GM19455 (cell line): ENCODE data around the gene CYTH1.

ENCODE experiments used
- ATAC-seq: cut with Tn5 transposase; IDR thresholded peaks from one replicate; pipeline ENCODE4 v1.9.1; 2021; ENCODE audit not compliant: unreplicated experiment

Gene CYTH1

DNA sequence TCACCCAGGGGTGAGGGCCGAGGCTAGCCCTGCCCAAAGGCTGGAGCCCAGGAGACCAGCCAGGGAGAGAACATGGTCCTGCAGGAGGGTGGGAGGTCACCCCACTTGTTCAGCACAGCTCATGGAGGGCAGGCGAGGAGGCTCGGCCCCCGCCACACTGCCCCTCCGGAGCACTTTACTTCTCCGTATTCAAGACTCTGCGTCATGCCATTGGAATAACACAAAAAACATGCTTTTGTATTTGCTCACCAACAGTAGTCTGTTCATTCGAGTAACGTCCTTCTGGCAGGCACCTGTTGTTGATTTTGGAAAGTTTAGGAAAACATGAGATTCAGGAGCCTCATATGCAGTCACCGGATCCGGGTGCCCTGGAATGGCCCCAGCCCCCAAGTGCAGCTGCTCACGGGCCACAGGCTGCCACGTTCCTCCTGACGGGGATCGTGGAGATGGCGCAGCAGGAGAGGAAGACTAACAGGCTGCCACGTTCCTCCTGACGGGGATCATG, 123.7 kb downstream of the CYTH1 start:
- ATAC-seq: no peak

GRCh38 chr17:78655251-78655940, 126.7 kb downstream of the CYTH1 start:
- no peak for ATAC-seq

GRCh38 chr17:78654325-78654724, 127.7 kb downstream of the CYTH1 start:
- ATAC-seq: no peak

DNA sequence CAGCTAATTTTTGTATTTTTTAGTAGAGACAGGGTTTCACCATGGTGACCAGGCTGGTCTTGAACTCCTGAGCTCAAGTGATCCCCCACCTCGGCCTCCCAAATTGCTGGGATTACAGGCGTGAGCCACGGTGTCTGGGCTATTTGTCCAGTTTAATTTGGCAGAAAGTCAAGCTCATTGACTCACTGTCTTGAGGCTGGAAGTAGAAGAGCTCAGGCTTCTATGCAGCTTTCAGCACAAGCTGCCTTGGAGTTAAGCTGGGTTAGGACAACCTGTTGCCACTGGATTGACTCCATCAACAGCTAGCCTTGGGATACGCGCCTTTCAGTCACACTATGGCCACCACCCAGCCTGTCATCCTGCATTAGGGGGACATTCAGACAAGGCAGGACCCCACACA, 128.7 kb downstream of the CYTH1 start:
- no peak for ATAC-seq

DNA sequence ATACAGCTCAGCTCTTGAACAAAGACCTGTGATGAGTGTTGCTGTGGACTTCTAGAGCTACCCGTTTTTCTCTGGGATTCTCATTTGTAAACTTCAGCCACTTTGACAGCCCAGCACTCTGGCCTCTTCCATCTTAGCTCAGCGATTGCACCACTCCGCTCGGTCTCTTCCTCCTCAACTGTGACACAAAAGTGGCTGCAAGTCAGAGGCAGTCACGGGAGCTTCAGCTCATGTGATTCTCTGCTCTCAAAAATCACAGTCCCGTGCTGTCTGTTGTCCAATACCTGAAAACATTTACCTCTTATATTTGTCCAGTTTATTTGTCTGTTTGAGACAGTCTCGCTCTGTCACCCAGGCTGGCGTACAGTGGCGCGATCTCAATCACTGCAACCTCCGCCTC, 129.2 kb downstream of the CYTH1 start:
- ATAC-seq: no peak

- no peak for ATAC-seq
Observed at GRCh38 chr17:78652024-78652423, 130.0 kb downstream of the CYTH1 start.

DNA sequence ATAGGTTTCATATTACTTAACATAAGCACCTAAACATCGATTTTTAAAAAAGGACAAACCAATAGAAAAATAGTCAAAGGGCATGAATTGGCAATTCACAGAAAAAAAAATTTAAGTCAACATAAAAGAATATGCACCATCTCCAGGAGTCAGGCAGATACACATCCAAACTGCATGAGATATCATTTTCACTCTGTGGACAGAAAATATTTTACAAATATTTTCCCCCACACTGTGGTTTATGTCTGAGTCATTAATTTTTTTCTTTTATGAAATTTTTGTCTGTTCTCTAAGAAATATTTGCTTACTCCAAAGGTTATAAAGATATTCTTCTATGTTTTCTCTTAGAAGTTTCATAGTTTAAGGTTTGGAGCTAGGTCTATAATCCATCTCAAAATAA, 130.5 kb downstream of the CYTH1 start:
- ATAC-seq: no peak

DNA sequence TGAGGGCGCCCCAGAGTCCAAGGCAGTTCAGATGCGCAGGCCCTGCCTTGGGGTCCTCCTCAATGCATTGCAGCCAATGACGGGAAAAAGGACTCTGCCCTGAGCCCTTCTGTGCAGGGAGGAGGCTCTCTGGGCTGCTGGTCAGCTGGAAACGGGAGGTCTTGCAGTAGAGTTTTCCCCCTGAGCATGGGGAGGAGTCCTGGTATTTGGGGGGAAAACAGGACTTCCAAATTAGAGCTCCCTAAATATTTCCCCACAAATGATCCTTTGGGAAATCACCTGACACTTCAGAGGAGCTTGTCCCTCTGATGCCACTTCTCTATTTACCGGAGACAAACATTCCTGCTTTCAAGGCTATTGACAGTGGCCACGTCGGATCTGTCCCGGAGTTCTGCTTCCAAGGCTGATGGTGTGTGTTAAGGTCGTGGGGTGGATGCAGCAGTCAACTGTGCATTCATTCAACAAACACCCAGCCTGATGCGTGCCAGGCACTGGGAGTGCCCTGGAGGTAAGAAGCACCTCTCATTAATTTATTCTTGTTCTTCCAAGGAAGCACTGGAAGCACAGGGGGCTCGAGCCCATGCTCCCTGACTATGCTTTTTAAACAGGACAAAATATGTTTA, 131.9 kb downstream of the CYTH1 start:
- no peak for ATAC-seq

DNA sequence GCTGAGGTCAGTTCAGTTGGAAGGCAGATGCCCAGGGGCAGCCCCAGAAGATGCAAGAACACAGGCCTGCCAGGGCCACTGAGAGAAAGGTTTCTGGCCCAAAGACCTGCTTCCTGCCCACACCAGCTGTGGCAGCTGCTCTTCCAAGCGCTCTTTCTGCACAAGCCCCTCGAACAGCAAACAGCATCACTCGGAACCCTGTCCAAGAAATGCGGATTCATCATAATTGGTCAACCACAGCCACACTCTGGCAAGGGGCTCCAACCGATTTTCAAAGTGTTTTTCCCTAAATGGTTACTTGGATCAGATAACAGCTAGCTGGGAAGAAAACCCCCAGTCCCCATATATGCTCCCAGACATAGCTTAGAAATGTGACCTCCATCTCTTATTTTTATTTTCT, 133.8 kb downstream of the CYTH1 start:
- ATAC-seq: no peak

DNA sequence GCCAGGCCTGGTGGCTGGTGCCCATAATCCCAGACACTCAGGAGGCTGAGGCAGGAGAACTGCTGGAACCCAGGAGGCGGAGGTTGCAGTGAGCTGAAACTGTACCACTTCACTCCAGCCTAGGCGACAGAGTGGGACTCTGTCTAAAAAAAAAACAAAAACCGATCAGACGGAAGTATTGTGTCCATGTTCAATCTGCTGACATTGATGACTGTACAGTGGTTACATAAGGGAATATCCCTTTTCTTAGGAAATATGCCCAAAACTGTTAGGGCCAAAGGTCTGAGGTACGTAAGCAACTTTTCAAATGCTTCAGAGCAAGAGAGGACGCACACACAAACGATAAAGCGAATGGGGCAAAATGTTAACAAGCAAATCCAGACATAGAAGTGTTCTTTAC, 135.0 kb downstream of the CYTH1 start:
- ATAC-seq: no peak

DNA sequence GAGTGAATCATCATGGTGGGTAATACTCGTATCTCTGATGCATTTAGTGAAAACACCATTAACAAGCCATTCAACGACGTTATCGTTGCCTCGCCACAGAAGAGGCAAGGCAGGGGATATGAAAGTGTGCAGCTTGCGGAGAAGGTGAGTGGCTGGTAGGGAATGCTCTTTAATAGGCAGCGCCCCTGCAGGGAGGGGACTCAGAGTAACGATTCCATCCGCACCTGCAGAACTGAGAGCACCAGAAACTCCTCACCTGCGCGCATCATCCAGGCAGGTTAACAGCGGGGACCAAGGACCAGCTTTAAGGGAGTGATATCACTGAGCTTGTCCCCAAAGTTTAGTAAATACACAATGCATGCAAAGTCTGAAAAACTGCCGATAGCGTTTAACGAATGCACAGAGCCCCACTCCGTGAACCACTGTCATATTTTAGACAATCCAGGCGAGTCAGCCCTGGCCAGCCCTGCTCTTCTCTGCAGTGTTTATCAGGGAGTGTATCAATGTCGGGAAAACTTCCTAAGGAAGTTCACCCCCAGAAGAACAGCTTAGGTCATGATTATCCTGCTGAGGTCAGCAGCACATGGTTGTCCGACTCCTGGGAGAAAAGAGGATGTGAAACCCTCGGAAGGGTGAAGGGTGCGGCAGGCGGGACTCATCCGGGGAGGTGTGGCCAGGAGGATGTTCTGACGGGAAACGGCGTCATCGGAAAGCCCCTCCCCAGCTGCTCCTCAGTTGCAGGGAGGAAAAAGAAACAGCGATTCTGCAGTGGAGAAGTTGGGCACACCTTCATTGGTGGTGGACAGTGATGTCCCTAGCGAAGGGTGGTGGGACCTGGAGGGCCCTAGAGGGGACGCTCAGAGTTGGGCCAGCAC, 136.4 kb downstream of the CYTH1 start:
- peak; percentile 53 for ATAC-seq

DNA sequence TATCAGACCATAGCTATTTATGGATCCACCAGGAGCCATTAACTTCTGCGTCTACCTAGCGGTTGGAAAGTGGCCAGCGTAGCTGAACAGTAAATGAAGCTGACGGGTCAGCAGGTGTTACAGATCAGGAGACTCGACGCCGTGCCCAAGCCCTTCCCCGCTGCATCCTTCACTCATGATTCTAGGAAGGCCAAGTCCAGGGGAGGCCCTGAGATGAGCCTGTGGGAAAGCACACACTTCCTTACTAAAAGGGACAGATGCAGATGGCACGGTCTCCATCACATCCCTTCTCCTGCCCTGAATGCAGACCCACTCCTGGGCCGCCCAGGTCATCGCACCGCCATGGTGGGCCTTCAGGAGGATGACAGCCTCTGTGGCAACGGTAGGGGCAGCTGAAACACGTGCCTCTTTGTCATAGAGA, 137.1 kb downstream of the CYTH1 start:
- ATAC-seq: no peak

- no peak for ATAC-seq
Observed at GRCh38 chr17:78644224-78644623, 137.8 kb downstream of the CYTH1 start.

DNA sequence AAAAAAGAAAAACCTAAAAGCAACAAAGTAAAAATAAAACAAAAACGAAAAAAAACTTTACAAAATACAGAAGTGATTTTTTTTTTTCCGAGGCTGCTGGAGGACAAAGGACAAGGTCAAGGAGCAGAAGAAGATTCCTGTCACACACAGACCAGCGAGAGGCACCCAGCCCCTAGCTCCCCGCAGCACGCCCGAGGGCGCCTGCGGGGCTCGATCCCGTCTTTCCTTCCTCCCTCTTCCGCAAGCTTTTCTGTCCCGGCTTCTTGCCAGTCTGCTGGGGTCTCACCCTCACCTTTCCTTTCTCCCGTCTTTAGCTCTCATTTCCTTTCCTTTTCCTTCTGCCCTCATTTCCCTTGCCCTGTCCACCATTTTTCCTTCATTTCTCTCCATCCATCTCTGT, 138.7 kb downstream of the CYTH1 start:
- no peak for ATAC-seq

GRCh38 chr17:78642707-78643106, 139.4 kb downstream of the CYTH1 start:
- ATAC-seq: no peak

DNA sequence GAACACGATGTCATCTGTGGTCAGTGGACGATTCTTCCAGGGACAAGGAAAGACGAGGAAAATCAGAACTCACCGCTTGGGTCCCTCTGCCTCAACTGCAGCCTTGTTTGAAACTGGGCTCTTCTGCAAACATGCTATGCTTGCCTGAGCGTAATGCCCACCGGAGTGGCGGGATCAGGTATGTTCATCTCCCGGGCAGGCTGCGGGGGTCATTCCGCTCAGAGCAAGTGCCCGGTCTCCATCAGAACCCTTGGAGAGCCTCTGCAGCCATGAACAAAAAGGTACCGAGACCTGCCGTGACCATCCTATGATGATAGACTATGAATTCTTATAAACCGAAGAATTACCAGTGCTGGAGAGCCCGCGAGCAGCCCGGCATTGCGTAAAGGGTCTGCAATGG, 140.4 kb downstream of the CYTH1 start:
- no peak for ATAC-seq

DNA sequence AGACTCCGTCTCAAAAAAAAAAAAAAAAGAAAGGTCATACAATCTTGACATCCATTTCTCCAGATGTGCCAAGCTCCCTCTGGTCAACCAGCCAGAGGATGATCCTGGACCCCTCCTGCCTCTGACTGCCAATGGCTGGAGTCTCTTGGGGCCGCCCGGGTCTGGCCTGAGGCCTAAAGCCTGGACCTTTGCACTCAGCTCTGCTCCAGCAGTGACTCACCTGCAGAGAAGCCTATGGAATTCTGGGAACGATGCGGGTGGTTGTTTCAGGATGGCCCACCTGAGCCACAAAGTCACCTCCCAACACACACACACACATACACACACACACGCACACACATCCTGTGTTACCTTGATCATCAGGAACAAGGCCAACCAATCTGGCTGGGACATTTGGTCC, 140.8 kb downstream of the CYTH1 start:
- ATAC-seq: no peak

DNA sequence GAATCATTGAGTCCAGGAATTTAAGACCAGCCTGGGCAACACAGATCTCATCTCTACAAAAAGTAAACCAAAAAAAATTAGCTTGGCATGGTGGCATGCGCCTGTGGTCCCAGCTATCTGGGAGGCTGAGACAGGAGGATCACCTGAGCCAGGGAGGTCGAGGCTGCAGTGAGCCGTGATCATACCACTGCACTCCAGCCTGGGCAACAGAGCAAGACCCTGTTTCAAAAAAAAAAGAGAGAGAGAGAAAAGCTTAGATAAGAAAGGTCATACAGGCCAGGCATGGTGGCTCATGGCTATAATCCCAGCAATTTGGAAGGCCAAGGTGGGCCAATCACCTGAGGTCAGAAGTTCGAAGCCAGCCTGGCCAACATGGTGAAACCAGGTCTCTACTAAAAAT, 141.4 kb downstream of the CYTH1 start:
- ATAC-seq: no peak

DNA sequence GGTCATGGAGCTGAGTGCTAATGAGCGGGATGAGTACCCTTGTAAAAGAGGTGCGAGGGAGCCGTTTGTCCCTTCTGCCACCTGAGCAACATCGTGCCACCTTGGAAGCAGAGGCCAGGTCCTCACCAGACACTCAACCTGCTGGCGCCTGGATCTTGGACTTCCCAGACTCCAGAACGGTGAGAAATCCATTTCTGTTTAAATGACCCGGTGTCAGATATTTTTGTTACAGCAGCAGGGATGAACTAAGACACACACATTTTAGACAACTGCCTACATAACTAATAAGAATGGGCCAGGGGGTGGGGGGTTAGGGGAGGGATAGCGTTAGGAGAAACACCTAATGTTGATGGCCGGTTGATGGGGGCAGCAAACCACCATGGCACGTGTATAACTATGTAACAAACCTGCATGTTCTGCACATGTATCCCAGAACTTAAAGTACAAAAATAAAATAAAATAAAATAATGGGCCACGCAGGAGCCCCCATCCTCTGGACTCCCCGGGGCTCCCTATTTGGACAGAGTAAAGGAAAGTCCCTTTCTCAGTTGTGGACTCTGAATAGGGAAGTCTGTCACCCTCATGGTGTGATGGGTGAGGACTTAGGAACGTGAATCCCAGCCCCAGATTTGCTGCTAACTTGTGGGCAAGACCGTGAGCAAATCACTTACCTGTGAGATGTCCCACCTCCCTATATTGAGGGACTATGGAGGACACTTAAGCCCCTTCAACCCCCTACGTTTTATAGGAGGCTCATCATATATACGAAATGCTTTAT, 144.2 kb downstream of the CYTH1 start:
- no peak for ATAC-seq

DNA sequence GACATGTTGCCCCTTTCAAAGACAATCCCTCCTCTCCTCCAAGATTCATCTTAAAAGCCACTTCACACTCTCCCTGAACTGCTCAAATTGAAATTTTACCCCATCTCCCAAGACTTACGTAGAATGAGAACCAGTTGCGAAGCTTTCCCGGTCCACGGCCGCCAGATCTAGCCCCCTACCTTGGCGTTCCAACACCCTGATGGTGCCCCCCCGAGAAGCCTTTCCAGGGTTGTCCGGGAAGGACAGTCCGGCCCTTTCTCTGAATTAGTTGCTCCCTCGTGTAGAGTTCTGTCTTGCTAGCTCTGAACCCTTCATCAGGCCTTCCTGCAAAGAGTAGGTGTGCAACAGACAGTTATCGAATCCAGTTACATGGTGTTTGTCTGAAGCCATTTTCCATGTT, 144.9 kb downstream of the CYTH1 start:
- no peak for ATAC-seq

DNA sequence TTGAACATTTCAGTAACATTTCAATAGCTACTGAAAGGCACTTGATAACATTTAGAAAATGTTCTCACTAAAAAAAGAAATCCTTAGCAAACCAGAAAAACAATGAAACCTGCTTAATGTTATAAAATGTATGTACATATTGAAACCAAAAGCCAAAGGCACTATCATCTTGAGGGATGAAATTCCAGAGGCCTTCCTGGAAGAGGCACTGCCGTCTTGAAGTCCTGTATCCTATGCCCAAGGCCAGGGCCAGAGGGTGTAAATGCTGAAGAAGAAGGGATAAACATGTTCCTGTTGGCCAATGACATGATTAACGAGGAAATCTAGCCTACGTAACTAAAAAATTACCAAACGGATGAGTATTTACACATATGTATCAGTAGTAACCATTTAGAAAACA, 147.9 kb downstream of the CYTH1 start:
- ATAC-seq: no peak
